WI38 (cell line): ENCODE data around the gene TMEM259.

Source experiments
- H3K4me3 ChIP-seq: 2 replicates; pipeline ENCODE4 v1.5.1; 2011; ENCODE audit warnings: low read depth, mild to moderate bottlenecking, control low read depth, low read length
- CTCF ChIP-seq: IDR thresholded peaks from 2 replicates; pipeline ENCODE4 v1.5.1; 2012; ENCODE audit warnings: low read depth, mild to moderate bottlenecking, control low read depth, low read length

TMEM259 gene

GRCh38 chr19:1049106-1049505 lies 28.2 kb upstream of the TMEM259 start:
- no peak for TF ChIP-seq CTCF
- no peak overlapping the region for H3K4me3 ChIP-seq

GRCh38 chr19:1047696-1048147 lies 26.8 kb upstream of the TMEM259 start:
- H3K4me3 ChIP-seq = no peak overlapping the region
- TF ChIP-seq CTCF = no peak

GRCh38 chr19:1046836-1047695 lies 26.1 kb upstream of the TMEM259 start:
- no peak overlapping the region for H3K4me3 ChIP-seq
- no peak for TF ChIP-seq CTCF

- H3K4me3 ChIP-seq = no peak overlapping the region
- no peak for TF ChIP-seq CTCF
These were observed 25.2 kb upstream of the TMEM259 start for GRCh38 chr19:1046117-1046626.

GRCh38 chr19:1045247-1045603 lies 24.3 kb upstream of the TMEM259 start:
- H3K4me3 ChIP-seq = no peak overlapping the region
- no peak for TF ChIP-seq CTCF

- no peak for TF ChIP-seq CTCF
- no peak overlapping the region for H3K4me3 ChIP-seq
These were observed 22.0 kb upstream of the TMEM259 start for GRCh38 chr19:1042689-1043511.
